ENCODE results near the gene OR10P1.

The OR10P1 gene

GRCh38 chr12:55652352-55652751, 15.7 kb downstream of the OR10P1 start:
- DNase-seq (ENCODE audit: low read depth) = no peak
- Histone ChIP-seq H3K27me3 (replicated peaks; ENCODE audit: control insufficient read depth, insufficient read depth, low read length) (peaks cover 6% of the 10 kb centered on the region), H3K36me3 (ENCODE audit: control insufficient read depth, insufficient read depth, low read length, severe bottlenecking) (no peaks in the 10 kb centered on the region)

DNA sequence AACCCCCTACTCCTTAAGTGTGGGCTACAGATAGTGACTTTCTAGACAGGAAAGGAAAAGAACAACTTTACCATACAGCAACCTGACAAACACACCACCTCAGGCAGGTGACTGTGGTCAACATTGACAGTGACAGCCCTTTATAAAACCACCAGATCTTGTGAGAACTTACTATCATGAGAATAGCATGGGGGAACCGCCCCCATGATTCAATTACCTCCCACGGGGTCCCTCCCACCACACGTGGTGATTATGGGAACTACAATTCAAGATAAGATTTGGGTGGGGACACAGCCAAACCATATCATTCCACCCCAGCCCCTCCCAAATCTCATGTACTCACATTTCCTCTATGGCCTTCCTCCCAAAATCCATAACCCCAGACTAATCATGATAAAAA, 16.3 kb downstream of the OR10P1 start:
- H3K27me3 ChIP-seq (replicated peaks; ENCODE audit: control insufficient read depth, insufficient read depth, low read length) = peaks cover 6% of the 10 kb centered on the region
- no peaks in the 10 kb centered on the region for H3K9me3 ChIP-seq (ENCODE audit: control insufficient read depth, low read length)
- H3K4me1 ChIP-seq (ENCODE audit: control insufficient read depth, insufficient read depth, low read length) = no peaks in the 10 kb centered on the region
- no peak overlapping the region for H3K4me3 ChIP-seq (ENCODE audit: low read length)
- DNase-seq (ENCODE audit: low read depth) = no peak
- no peaks in the 10 kb centered on the region for H3K36me3 ChIP-seq (ENCODE audit: control insufficient read depth, insufficient read depth, low read length, severe bottlenecking)
- H3K9ac ChIP-seq (ENCODE audit: low read length) = no peak overlapping the region

More at GRCh38 chr12:55652352-55652751, 15.7 kb downstream of the OR10P1 start:
- Histone ChIP-seq H3K9ac (ENCODE audit: low read length) (no peak overlapping the region), H3K9me3 (ENCODE audit: control insufficient read depth, low read length) (no peaks in the 10 kb centered on the region), H3K4me1 (ENCODE audit: control insufficient read depth, insufficient read depth, low read length) (no peaks in the 10 kb centered on the region), H3K4me3 (ENCODE audit: low read length) (no peak overlapping the region)

- no peaks in the 10 kb centered on the region for H3K36me3 ChIP-seq (ENCODE audit: control insufficient read depth, insufficient read depth, low read length, severe bottlenecking)
- no peaks in the 10 kb centered on the region for H3K9me3 ChIP-seq (ENCODE audit: control insufficient read depth, low read length)
- peaks cover 3% of the 10 kb centered on the region for H3K4me1 ChIP-seq (ENCODE audit: control insufficient read depth, insufficient read depth, low read length)
- H3K27me3 ChIP-seq (replicated peaks; ENCODE audit: control insufficient read depth, insufficient read depth, low read length) = peaks cover 6% of the 10 kb centered on the region
- H3K4me3 ChIP-seq (ENCODE audit: low read length) = no peak overlapping the region
- DNase-seq (ENCODE audit: low read depth) = no peak
- no peak overlapping the region for H3K9ac ChIP-seq (ENCODE audit: low read length)
Measured at GRCh38 chr12:55654511-55655214, 18.0 kb downstream of the OR10P1 start.

DNA sequence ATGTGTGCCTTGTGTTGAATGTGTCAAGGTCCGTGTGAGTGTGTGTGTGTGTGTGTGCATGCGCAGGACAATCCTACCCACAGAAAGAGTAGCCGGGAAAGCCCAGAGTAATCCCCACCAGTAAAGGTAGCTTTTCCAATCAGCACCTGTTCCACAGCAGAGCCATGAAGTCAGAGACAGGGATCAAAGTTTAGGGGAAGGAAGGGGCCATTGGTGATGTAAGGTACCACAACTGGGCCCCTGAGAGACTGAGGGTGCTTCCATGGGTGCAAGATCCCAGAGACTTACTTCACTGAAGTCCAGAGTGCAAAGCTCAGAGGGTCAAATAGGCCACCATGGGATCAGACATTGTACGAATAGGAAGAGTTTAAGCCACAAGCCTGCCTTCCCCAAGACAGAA, 20.5 kb downstream of the OR10P1 start:
- H3K9ac ChIP-seq (ENCODE audit: low read length) = no peak overlapping the region
- no peak overlapping the region for H3K4me3 ChIP-seq (ENCODE audit: low read length)
- no peaks in the 10 kb centered on the region for H3K36me3 ChIP-seq (ENCODE audit: control insufficient read depth, insufficient read depth, low read length, severe bottlenecking)
- no peaks in the 10 kb centered on the region for H3K9me3 ChIP-seq (ENCODE audit: control insufficient read depth, low read length)
- peaks cover 6% of the 10 kb centered on the region for H3K27me3 ChIP-seq (replicated peaks; ENCODE audit: control insufficient read depth, insufficient read depth, low read length)
- DNase-seq (ENCODE audit: low read depth) = no peak
- H3K4me1 ChIP-seq (ENCODE audit: control insufficient read depth, insufficient read depth, low read length) = peaks cover 3% of the 10 kb centered on the region

GRCh38 chr12:55658212-55658611, 21.5 kb downstream of the OR10P1 start:
- Histone ChIP-seq H3K4me1 (ENCODE audit: control insufficient read depth, insufficient read depth, low read length) (peaks cover 3% of the 10 kb centered on the region), H3K4me3 (ENCODE audit: low read length) (no peak overlapping the region)

GRCh38 chr12:55658635-55659391, 22.1 kb downstream of the OR10P1 start:
- H3K4me1 ChIP-seq (ENCODE audit: control insufficient read depth, insufficient read depth, low read length) = peaks cover 3% of the 10 kb centered on the region
- H3K9me3 ChIP-seq (ENCODE audit: control insufficient read depth, low read length) = no peaks in the 10 kb centered on the region
- H3K27me3 ChIP-seq (replicated peaks; ENCODE audit: control insufficient read depth, insufficient read depth, low read length) = peaks cover 6% of the 10 kb centered on the region
- no peaks in the 10 kb centered on the region for H3K36me3 ChIP-seq (ENCODE audit: control insufficient read depth, insufficient read depth, low read length, severe bottlenecking)
- no peak overlapping the region for H3K9ac ChIP-seq (ENCODE audit: low read length)
- H3K4me3 ChIP-seq (ENCODE audit: low read length) = no peak overlapping the region
- no peak for DNase-seq (ENCODE audit: low read depth)

More at GRCh38 chr12:55658212-55658611, 21.5 kb downstream of the OR10P1 start:
- Histone ChIP-seq H3K36me3 (ENCODE audit: control insufficient read depth, insufficient read depth, low read length, severe bottlenecking) (no peaks in the 10 kb centered on the region), H3K9ac (ENCODE audit: low read length) (no peak overlapping the region), H3K9me3 (ENCODE audit: control insufficient read depth, low read length) (no peaks in the 10 kb centered on the region), H3K27me3 (replicated peaks; ENCODE audit: control insufficient read depth, insufficient read depth, low read length) (peaks cover 6% of the 10 kb centered on the region)
- no peak for DNase-seq (ENCODE audit: low read depth)

DNA sequence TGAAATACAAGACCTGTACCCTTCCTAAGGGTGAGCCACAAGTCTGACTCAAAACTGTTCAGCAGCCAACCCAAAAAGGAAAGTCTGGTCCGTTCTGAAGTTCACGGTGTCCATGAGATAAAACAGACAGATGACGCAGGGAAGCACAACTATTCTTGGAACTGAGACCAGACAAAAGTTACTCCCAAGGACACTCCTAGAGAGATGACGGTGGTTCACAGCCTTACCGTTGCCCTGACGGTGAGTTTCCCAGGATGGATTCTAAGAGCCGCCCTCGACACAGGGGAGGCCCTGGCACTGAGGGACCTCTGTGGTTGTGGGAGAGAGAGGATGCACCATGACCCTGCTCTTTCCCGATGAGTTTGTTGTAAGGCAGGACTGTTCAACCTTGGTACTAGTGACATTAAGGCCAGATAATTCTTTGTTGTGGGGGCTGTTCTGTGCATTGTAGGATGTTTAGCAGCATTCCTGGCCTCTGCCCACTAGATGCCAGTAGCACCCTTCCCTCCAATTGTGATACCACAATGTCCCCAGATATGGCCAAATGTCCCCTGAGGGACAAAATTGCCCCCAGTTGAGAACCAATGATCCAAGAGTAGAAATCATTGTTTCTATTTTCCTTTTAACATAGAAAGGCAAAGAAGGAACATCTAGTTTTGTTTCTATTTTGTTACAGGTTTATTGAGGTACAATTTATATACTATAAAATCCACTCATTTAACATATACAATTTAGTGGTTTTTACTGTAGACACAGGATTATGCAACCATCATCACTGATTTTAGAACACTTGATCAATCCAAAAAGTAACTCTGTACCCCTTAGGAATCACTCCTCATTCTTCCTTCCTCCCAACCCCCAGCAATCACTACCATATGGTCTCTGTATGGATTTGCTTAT, 23.0 kb downstream of the OR10P1 start:
- no peaks in the 10 kb centered on the region for H3K9me3 ChIP-seq (ENCODE audit: control insufficient read depth, low read length)
- H3K36me3 ChIP-seq (ENCODE audit: control insufficient read depth, insufficient read depth, low read length, severe bottlenecking) = no peaks in the 10 kb centered on the region
- H3K4me3 ChIP-seq (ENCODE audit: low read length) = no peak overlapping the region
- no peak overlapping the region for H3K9ac ChIP-seq (ENCODE audit: low read length)
- DNase-seq (ENCODE audit: low read depth) = peak; percentile 22
- H3K27me3 ChIP-seq (replicated peaks; ENCODE audit: control insufficient read depth, insufficient read depth, low read length) = peaks cover 6% of the 10 kb centered on the region
- H3K4me1 ChIP-seq (ENCODE audit: control insufficient read depth, insufficient read depth, low read length) = peaks cover 3% of the 10 kb centered on the region

DNA sequence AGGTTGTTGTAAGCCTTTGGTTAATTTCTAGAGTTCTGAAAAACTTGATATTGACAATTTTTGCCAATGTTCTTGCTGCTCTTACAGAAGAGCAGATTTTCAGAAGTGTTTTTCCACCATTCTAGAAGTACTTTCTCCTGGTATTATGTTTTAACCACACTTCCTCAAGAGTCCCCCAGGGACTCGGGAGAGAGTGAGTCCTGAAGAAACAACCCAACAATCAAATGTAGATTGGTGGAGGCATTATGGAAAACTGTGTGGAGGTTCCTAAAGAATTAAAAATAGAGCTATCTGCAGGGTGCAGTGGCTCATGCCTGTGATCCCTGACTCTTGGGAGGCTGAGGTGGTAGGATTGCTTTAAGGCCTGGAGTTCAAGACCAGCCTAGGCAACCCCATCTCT, 26.7 kb downstream of the OR10P1 start:
- no peaks in the 10 kb centered on the region for H3K27me3 ChIP-seq (replicated peaks; ENCODE audit: control insufficient read depth, insufficient read depth, low read length)
- H3K4me3 ChIP-seq (ENCODE audit: low read length) = no peak overlapping the region

DNA sequence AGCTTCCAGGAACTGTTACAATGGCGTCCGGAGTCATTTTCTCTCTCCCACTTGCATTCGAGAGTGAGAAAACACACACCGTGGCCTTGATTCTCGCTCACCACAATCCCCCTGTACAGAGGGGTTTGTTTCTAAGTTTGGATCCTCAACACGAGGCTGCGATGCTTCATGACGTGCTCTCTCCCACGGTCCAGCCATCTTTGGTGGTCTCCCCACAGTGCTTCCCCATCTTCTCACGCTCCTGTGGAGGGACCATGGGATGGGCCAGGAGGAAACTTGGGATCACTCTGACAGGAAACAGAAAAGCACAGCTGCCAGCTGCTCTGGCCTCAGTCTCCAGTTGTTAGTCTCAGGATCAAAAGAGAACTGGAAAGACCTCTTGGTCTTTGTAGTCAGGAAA, 28.1 kb downstream of the OR10P1 start:
- no peak for DNase-seq (ENCODE audit: low read depth)
- Histone ChIP-seq H3K9ac (ENCODE audit: low read length) (no peak overlapping the region), H3K27me3 (replicated peaks; ENCODE audit: control insufficient read depth, insufficient read depth, low read length) (no peaks in the 10 kb centered on the region), H3K4me1 (ENCODE audit: control insufficient read depth, insufficient read depth, low read length) (peaks cover 1% of the 10 kb centered on the region), H3K36me3 (ENCODE audit: control insufficient read depth, insufficient read depth, low read length, severe bottlenecking) (no peaks in the 10 kb centered on the region), H3K4me3 (ENCODE audit: low read length) (no peak overlapping the region), H3K9me3 (ENCODE audit: control insufficient read depth, low read length) (no peaks in the 10 kb centered on the region)

More for the DNA sequence above, 26.7 kb downstream of the OR10P1 start:
- Histone ChIP-seq H3K36me3 (ENCODE audit: control insufficient read depth, insufficient read depth, low read length, severe bottlenecking) (no peaks in the 10 kb centered on the region), H3K9ac (ENCODE audit: low read length) (no peak overlapping the region), H3K4me1 (ENCODE audit: control insufficient read depth, insufficient read depth, low read length) (peaks cover under 1% of the 10 kb centered on the region), H3K9me3 (ENCODE audit: control insufficient read depth, low read length) (no peaks in the 10 kb centered on the region)
- no peak for DNase-seq (ENCODE audit: low read depth)

- DNase-seq (ENCODE audit: low read depth) = no peak
- H3K27me3 ChIP-seq (replicated peaks; ENCODE audit: control insufficient read depth, insufficient read depth, low read length) = no peaks in the 10 kb centered on the region
- no peaks in the 10 kb centered on the region for H3K9me3 ChIP-seq (ENCODE audit: control insufficient read depth, low read length)
- peaks cover 4% of the 10 kb centered on the region for H3K4me1 ChIP-seq (ENCODE audit: control insufficient read depth, insufficient read depth, low read length)
- no peaks in the 10 kb centered on the region for H3K36me3 ChIP-seq (ENCODE audit: control insufficient read depth, insufficient read depth, low read length, severe bottlenecking)
- no peak overlapping the region for H3K4me3 ChIP-seq (ENCODE audit: low read length)
- no peak overlapping the region for H3K9ac ChIP-seq (ENCODE audit: low read length)
Measured at GRCh38 chr12:55666508-55666907, 29.8 kb downstream of the OR10P1 start.

- H3K9me3 ChIP-seq (ENCODE audit: control insufficient read depth, low read length) = no peaks in the 10 kb centered on the region
Measured at GRCh38 chr12:55670276-55670675, 33.6 kb downstream of the OR10P1 start.

More at GRCh38 chr12:55670276-55670675, 33.6 kb downstream of the OR10P1 start:
- H3K4me3 ChIP-seq (ENCODE audit: low read length) = no peak overlapping the region
- H3K36me3 ChIP-seq (ENCODE audit: control insufficient read depth, insufficient read depth, low read length, severe bottlenecking) = no peaks in the 10 kb centered on the region
- no peaks in the 10 kb centered on the region for H3K27me3 ChIP-seq (replicated peaks; ENCODE audit: control insufficient read depth, insufficient read depth, low read length)
- no peak overlapping the region for H3K9ac ChIP-seq (ENCODE audit: low read length)
- DNase-seq (ENCODE audit: low read depth) = no peak
- peaks cover 4% of the 10 kb centered on the region for H3K4me1 ChIP-seq (ENCODE audit: control insufficient read depth, insufficient read depth, low read length)
